PC-3 (cell line): ENCODE data around the gene SLC9A4. TPM values are rescaled to one million over a fixed set of nuclear protein-coding genes. Genes with fewer than 3 reads are reported as not detected.

Experiments used
- ATAC-seq: fragments of 200-7000 bp; cut with Tn5 transposase; 2 replicates; pipeline ENCODE4 v1.9.1; 2020; ENCODE audit warnings: mild to moderate bottlenecking, moderate library complexity
- BruUV-seq: library from RNA; stranded (reverse); fragments of 400-500 nt; replicated peaks from 2 replicates; lab custom pipeline; 2021; lab: Mats Ljungman, UMichigan
- CTCF ChIA-PET: fragments of 300-600 bp; sonication (Branson Sonifier 250); formaldehyde crosslinking; loops from one replicate; lab custom pipeline; 2022; ENCODE audit warnings: antibody characterized with exemption; lab: Charles Lee
- POLR2A ChIA-PET: fragments of 300-600 bp; sonication (Branson Sonifier 250); formaldehyde crosslinking; loops from one replicate; lab custom pipeline; 2022; ENCODE audit warnings: antibody characterized with exemption; ENCODE audit not compliant: unreplicated experiment; lab: Charles Lee
- DNase-seq: peaks from one replicate; pipeline ENCODE4 v3.0.0-alpha.2; 2015
- H2AFZ ChIP-seq: fragments of 300-600 bp; sonication (generic); 2 replicates; pipeline ENCODE4 v1.6.0; 2016; ENCODE audit warnings: antibody characterized with exemption, low read length
- H3F3A ChIP-seq: fragments of 300-600 bp; sonication (generic); one replicate; pipeline ENCODE4 v1.6.0; 2017; ENCODE audit warnings: antibody characterized with exemption, low read length, control low read depth, mild to moderate bottlenecking; ENCODE audit not compliant: unreplicated experiment
- H3K27ac ChIP-seq: fragments of 300-600 bp; sonication (generic); 2 replicates; pipeline ENCODE4 v1.5.1; 2016; ENCODE audit warnings: mild to moderate bottlenecking, low read length
- H3K27me3 ChIP-seq: fragments of 300-600 bp; sonication (generic); 2 replicates; pipeline ENCODE4 v1.6.1; 2016; ENCODE audit warnings: low read length, mixed read lengths
- H3K36me3 ChIP-seq: fragments of 300-600 bp; sonication (generic); 2 replicates; pipeline ENCODE4 v1.6.1; 2016; ENCODE audit warnings: low read depth, mixed run types, low read length, mixed read lengths
- H3K4me1 ChIP-seq: fragments of 300-600 bp; sonication (generic); 2 replicates; pipeline ENCODE4 v1.5.1; 2016; ENCODE audit warnings: low read length; ENCODE audit not compliant: insufficient read depth
- H3K4me2 ChIP-seq: fragments of 300-600 bp; sonication (generic); 2 replicates; pipeline ENCODE4 v1.6.0; 2016; ENCODE audit warnings: low read length
- H3K4me3 ChIP-seq: fragments of 300-600 bp; sonication (generic); 2 replicates; pipeline ENCODE4 v1.5.1; 2016; ENCODE audit warnings: mild to moderate bottlenecking, low read length, mixed read lengths
- H3K79me2 ChIP-seq: fragments of 300-600 bp; sonication (generic); 2 replicates; pipeline ENCODE4 v1.6.1; 2017; ENCODE audit warnings: low read length, mixed read lengths
- H3K9ac ChIP-seq: fragments of 300-600 bp; sonication (generic); 2 replicates; pipeline ENCODE4 v1.6.0; 2016; ENCODE audit warnings: mild to moderate bottlenecking, low read length
- H3K9me2 ChIP-seq: fragments of 300-600 bp; sonication (generic); replicated peaks from 2 replicates; pipeline ENCODE4 v1.6.1; 2016; ENCODE audit warnings: mixed run types, low read length, mixed read lengths
- H3K9me3 ChIP-seq: fragments of 300-600 bp; sonication (generic); 2 replicates; pipeline ENCODE4 v1.6.1; 2016; ENCODE audit warnings: low read length, mixed read lengths
- H4K20me1 ChIP-seq: fragments of 300-600 bp; sonication (generic); 2 replicates; pipeline ENCODE4 v1.6.1; 2016; ENCODE audit warnings: low read length, mixed read lengths
- CTCF ChIP-seq: fragments of 300-600 bp; sonication (generic); conservative IDR thresholded peaks from 2 replicates; pipeline ENCODE4 v1.5.1; 2017; ENCODE audit warnings: antibody characterized with exemption, low read depth, mild to moderate bottlenecking, low read length
- EZH2 ChIP-seq: fragments of 300-600 bp; sonication (generic); IDR thresholded peaks from one replicate; pipeline ENCODE4 v1.6.1; 2017; ENCODE audit warnings: antibody characterized with exemption, mild to moderate bottlenecking, low read length; ENCODE audit not compliant: unreplicated experiment
- EZH2phosphoT487 ChIP-seq: fragments of 300-600 bp; sonication (generic); IDR thresholded peaks from 2 replicates; pipeline ENCODE4 v1.6.1; 2018; ENCODE audit warnings: mild to moderate bottlenecking, antibody characterized with exemption, low read length, borderline replicate concordance
- intact Hi-C: fragments of 100-400 bp; cut with micrococcal nuclease; formaldehyde crosslinking; loops from 2 replicates; pipeline ENCODE4 v1.9.0; 2023
- total RNA-seq: library from RNA; depleted of rRNA; stranded (reverse); fragments of >200 nt; gene quantifications from 2 replicates; pipeline ENCODE4 v1.2.3, GENCODE V29; 2014

SLC9A4 gene
- total RNA-seq, 1 experiment from 2014 or later, result 0.04 TPM

- BruUV-seq, result no TSS peak
- Histone ChIP-seq H4K20me1 (no peaks in the 10 kb centered on the region), H3K79me2 (no peaks in the 10 kb centered on the region), H3K27me3 (no peaks in the 10 kb centered on the region), H3K27ac (no peak overlapping the region), H3F3A (no peaks in the 10 kb centered on the region), H3K9me2 (no peaks in the 10 kb centered on the region), H3K4me1 (peaks cover 5% of the 10 kb centered on the region; the same call in 1 of the 2 replicates), H3K4me2 (no peak overlapping the region), H3K4me3 (no peak overlapping the region), H2AFZ (no peak overlapping the region), H3K9me3 (no peaks in the 10 kb centered on the region), H3K9ac (no peak overlapping the region), H3K36me3 (no peaks in the 10 kb centered on the region)
- CTCF ChIA-PET, result no interaction called here
- TF ChIP-seq CTCF (no peak), EZH2phosphoT487 (no peak), EZH2 (no peak)
- intact Hi-C loops, result no loop called here
- peak; percentile 53 for DNase-seq
- peak; percentile 33; the same call in 1 of the 2 replicates for ATAC-seq
- POLR2A ChIA-PET, result no interaction called here
These were observed 33.8 kb upstream of the SLC9A4 start for GRCh38 chr2:102439065-102439695.

GRCh38 chr2:102442967-102443828 is 29.8 kb upstream of the SLC9A4 start:
- DNase-seq (peak; percentile 72), ATAC-seq (peak; percentile 81)
- peaks cover 5% of the 10 kb centered on the region; the same call in 1 of the 2 replicates for H3K4me1 ChIP-seq
- no peaks in the 10 kb centered on the region for H3K27me3 ChIP-seq
- H3K27ac ChIP-seq, result no peak overlapping the region
- H3K4me2 ChIP-seq, result peak overlapping the region; percentile 82
- H3K4me3 ChIP-seq, result peak overlapping the region; percentile 52
- no peaks in the 10 kb centered on the region for H3F3A ChIP-seq
- H3K79me2 ChIP-seq, result no peaks in the 10 kb centered on the region
- no peaks in the 10 kb centered on the region for H3K36me3 ChIP-seq
- no TSS peak for BruUV-seq
- no peaks in the 10 kb centered on the region for H4K20me1 ChIP-seq
- H3K9ac ChIP-seq, result no peak overlapping the region
- intact Hi-C loops, result loop anchor here (1.0 kb wide), 2 partner anchors 88 to 190 kb away; partner anchors contain the start of gene IL18R1
- H2AFZ ChIP-seq, result peak overlapping the region; percentile 90
- TF ChIP-seq EZH2phosphoT487 (no peak), CTCF (peak; percentile 94), EZH2 (no peak)
- ChIA-PET CTCF (interaction anchor here (0.6 to 0.8 kb wide), 5 partner anchors 19 to 238 kb away, joined by 3 to 9 read pairs (median 3); no protein-coding TSS in a partner anchor), POLR2A (no interaction called here)
- no peaks in the 10 kb centered on the region for H3K9me2 ChIP-seq
- H3K9me3 ChIP-seq, result no peaks in the 10 kb centered on the region
